Endometrial microvascular endothelial cells (primary cell): ENCODE measurements around the gene CDR2L. TPM values are rescaled to one million over a fixed set of nuclear protein-coding genes. Genes with fewer than 3 reads are reported as not detected.
"Not testable (repeated sequence)": the region's sequence is repeated elsewhere in the genome, so short reads cannot be mapped to it uniquely, and the experiment has no call there.

Source experiments
- in situ Hi-C: cut with HindIII; loops from 2 replicates; pipeline ENCODE4 v1.10.0; 2017; ENCODE audit warnings: low sequenced_read_pairs, low pct_unique_long_range_greater_than_20kb; ENCODE audit errors: inconsistent ontology term
- total RNA-seq: library from RNA; depleted of rRNA; stranded (reverse); fragments of >200 nt; gene quantifications from one replicate; pipeline ENCODE4 v1.2.3, GENCODE V29; 2015; ENCODE audit errors: inconsistent ontology term

The CDR2L gene
- total RNA-seq, 1 donor from 2014 or later, result 15.1 TPM

DNA sequence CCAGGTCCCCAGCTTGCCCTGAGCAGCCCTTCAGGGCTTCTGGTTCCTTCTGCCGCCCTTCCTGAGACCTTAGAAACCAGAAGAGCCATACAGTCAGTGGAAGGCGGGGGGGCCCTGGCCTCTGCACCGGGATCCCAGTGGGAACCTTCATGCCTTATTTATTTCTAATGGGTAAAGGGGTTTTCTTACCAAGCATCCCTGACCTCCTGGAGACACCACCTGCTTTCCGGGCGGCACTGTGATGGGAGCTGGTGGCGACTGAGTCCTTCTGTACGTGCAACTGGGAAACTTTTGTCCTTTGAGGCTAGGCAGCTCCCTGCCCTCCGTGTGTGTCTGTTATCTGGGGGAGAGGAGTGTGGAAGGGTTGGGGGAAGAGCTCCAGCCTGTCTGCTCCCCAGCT lies 17.9 kb downstream of the CDR2L start:
- in situ Hi-C loops, result no loop called here

DNA sequence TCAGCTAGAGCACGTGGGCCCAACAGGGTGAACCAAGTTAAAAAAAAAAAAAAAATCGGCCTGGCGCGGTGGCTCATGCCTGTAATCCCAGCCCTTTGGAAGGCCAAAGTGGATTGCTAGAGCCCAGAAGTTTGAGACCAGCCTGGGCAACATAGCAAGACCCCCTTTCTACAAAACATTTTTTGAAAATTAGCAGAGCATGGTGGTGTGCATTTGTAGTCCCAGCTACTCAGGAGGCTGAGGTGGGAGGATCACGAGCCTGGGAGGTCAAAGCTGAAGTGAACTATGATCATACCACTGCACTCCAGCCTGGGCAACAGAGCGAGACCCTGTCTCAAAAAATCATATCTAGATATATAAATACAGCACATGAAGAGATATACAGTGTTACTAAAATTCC lies 18.7 kb downstream of the CDR2L start:
- in situ Hi-C loops, result not testable (repeated sequence)

DNA sequence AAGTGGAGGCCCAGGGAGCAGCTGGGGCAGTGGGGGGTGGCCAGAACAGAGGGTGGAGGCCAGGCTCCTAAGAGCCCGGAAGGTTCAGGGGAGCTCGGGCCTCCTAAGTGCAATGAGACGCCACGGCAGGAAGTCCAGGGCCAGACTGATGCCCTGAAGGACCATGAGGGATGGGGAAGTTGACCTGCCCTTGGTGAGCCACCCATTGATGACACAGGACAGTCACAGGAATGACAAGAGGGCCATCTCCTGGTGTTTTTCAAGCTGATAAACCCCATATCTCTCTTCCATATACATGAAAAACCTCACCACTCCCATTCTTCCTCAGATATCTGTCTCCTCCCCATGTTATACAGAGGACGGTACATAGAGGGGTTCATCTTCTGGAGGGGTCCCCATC lies 19.2 kb downstream of the CDR2L start:
- in situ Hi-C loops, result no loop called here

DNA sequence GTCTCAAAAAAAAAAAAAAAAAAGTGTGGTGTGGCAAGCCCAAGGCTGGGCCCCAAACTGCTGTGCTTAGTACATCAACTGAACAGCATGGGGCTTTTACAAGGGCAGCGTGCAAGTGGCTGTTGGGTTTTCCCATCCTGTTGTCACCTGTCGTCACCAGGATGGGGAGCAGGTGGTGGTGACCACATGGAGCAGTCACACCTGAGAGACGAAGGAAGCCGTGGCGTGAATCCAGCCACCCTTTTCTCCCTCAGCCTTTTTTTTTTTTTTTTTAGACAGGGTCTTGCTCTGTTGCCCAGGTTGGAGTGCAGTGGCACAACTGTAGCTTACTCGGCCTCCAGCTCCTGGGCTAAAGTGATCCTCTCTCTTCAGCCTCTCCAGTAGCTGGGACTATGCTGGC lies 20.9 kb downstream of the CDR2L start:
- in situ Hi-C loops, result no loop called here

DNA sequence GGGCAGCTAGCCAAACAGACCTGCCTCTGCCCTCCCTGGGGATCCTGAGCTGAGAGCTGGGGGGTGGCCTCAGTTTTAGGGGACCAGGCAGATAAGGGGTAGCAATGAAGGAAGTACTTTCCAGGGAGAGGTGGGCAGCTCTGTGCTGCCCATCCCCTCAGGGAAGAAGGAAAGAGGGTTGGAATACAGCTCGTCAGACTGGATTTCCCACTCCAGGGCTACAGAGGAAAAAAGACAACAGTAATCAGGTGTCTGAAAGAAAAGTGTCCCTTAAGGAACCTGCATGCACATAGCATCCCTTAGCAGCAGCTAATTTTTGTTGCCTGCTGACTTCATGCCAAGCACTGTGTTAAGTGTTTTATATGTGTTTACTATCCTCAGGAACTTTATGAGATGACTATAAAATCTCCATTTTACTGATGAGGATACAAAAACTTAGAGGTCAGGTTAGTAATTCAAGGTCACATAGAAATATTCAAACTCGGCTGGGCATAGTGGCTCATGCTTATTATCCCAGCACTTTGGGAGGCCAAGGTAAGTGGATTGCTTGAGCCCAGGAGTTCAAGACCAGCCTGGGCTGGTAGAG lies 21.8 kb downstream of the CDR2L start:
- in situ Hi-C loops, result no loop called here

DNA sequence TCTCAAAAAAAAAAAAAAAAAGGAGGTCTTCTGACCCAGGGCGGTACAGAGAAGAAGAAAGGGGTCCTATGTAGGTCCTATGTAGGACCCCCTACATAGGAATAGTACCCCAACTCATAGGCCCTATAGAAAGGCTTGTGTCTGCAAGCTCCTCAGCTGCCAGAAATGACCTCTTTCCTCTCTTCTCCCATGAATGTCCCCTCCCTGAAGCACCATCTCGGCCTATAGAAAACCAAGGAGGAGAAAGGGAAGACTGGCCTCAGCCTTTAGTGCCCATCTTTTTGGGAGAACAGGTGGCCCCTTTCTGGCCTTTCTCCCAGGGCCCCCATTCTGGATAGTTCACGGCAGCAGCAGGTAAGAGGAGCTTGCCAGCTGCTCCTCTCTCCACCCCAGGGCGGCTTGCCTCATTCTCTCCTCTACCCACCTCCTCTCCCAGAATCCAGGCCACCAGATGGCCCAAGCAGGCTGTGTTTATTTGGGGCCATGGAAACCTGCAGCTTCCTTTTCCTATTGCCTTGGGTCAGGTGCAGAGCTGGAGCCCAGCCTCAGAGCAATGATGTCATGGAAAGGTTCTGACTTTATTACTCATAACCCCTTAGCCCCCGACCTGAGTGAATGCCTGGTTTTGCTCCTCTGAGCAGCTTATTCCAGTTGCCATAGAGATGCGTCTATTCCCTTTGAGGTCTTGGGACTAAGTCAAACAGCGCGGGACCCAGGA lies 23.4 kb downstream of the CDR2L start:
- in situ Hi-C loops, result no loop called here

DNA sequence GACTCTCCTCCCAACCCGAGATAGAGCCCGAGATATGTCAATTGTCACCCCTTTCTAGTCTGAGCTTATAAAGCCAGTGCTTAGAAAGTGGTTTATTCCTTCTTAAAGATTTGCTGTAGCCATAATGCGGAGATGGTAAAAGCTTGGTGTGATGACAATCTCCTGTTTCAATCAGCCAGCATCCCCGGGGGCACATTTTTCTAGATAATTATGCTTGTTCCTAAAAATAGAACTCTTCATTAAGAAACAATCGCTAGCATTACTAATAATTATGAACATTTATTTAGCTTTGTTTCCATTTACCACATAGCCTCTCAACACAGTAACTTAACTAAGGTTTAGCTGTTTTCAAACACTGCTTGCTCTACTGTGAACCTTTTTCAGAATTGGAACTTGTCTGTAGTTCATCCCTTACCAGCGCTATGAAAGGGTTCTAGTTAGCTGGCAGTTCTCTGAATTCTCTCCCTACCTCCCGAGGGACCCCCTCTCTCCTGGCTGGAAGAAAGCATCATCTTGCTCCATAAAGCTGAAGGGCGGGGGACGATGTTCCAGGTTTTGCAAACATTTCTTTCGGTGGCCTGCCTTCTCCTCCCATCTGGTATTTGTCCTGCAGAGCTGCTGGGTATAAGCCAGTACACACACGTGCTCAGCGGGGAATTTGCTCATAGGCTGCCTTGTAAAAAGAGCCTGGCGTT lies 24.1 kb downstream of the CDR2L start:
- in situ Hi-C loops, result no loop called here

DNA sequence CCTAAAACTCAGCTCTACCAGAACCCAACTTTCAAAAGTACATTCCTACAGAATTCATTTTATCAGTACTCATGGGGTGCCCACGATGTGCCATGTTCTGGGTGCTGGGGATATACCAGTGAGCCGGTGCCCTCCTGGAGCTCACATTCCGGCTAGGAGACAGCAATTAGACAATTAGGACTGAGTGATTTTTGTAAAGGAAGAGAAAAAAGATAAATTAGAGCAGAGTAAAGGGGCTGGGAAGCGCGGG lies 24.6 kb downstream of the CDR2L start:
- in situ Hi-C loops, result no loop called here

DNA sequence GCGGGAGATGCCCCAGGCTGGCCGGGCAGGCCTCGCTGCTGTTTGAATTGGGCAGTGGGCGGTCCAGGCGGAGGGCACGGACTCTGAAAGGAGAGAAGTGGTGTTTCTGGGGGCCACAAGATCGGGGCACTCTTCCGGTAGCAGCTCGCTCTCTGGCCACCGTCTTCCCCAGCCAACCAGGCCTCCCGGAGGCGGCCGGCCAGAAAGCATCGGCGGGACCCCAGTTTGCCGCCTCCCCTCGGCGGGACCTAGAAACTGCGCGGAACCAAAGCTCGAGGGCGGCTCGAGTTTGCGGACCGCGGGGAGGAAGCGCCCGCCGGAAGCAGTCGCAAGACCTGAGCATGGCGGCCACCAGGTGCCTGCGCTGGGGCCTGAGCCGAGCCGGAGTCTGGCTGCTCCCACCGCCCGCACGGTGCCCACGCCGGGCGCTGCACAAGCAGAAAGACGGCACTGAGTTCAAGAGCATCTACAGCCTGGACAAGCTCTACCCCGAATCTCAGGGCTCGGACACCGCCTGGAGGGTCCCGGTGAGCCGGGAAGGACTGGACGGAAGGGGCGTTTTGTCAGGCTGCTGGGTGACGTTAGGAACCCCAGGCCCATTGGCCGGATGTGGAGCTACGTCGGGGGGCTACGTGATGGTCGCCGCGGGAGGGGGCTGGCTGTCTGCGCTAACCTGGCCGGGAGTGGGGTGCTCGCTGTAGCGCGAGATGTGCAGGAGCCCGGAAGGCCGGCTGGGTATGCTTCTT lies 25.1 kb downstream of the CDR2L start, which contains the start of gene MRPL58:
TSS of gene MRPL58 (plus strand) at position 325 of the 746 bp plus-strand sequence. CDS start at position 342, 17 bp downstream.
- in situ Hi-C loops, result no loop called here

DNA sequence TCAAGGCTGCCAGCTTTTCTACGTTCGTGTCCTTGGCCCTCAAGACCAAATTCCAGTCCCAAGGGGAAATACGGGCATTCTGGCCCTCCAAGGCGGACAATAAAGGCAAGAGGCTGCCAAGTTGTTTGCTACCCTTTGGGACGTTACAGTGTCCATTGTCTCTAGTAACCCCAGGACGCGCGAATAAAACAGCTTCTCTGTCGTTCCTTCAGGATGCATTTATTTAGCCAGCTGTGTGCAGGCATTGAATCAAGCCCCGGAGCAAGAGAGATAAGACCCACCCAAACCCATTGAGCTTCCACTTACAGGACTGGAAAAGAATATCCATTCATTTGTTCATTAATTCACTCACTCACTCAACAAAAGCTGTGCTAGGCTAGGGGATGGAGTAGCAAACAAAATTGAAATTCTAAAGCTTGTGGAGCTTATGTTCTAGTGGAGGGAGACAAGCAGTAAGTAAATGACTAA lies 25.7 kb downstream of the CDR2L start:
- in situ Hi-C loops, result no loop called here

DNA sequence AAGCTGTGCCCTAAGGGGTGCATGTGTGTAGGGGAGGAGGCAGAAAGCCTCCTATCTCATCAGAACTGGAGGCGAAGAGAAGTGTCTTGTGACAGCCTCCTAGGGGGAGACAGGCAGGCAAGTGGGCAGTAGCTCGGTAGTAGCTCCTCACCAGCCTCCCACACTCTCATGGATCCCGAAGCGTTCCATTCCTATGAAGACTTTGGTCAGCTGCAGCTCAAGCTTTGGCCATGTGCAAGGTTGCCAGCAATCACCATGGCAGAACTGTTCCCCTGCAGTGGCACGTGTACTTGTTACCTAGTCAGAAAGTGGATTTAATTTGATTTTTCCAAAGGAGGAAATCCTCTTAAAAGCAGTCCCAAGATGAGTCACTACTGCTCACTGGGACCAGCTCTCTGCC lies 31.7 kb downstream of the CDR2L start:
- in situ Hi-C loops, result no loop called here

DNA sequence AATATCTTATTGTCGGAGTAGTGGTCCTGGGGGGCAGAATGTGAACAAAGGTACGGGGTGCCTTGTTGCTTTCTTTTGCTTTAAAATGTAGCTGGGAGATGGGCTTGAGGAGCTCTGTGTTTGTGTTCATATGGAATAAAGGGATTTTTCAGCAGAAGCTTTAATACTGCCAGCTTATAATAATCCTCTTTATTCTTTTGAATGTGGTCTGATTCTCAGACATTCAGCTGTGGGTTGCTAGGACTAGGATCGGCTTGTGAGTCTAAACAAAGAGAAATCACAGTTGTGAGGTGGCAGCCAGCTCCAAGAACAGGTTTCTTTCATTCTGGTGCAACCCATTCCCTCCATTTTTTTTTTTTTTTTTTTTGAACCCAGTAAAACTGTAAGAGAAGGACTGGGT lies 32.3 kb downstream of the CDR2L start:
- in situ Hi-C loops, result no loop called here

DNA sequence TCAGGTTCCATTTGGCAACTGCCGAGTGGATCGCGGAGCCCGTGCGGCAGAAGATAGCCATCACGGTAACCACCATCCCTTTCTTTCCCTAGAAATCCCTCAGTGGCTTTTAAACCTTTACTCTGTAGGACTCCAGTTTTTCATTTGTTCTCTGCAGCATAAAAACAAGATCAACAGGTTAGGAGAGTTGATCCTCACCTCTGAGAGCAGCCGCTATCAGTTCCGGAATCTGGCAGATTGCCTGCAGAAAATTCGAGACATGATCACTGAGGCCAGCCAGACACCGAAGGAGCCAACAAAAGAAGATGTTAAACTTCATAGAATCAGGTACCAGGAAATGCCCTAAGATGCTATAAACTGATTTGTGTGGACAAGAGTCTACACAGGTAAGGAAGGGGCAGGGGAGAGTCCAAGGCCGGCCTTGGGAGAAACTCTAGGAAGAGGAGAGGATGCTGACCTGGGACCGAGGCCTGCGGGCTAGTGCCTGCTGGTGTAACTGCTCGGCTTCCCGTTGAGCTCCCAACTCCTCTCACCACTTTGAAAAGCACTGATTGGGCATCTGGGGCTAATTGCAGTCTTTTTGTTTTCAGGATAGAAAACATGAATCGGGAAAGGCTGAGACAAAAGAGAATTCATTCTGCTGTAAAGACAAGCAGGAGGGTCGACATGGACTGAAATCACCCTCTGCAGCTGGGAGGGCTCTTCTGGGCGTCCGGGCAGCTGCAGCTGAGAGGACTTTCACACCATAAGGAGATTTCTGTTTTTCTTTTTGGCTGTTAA lies 33.1 kb downstream of the CDR2L start:
- in situ Hi-C loops, result no loop called here

DNA sequence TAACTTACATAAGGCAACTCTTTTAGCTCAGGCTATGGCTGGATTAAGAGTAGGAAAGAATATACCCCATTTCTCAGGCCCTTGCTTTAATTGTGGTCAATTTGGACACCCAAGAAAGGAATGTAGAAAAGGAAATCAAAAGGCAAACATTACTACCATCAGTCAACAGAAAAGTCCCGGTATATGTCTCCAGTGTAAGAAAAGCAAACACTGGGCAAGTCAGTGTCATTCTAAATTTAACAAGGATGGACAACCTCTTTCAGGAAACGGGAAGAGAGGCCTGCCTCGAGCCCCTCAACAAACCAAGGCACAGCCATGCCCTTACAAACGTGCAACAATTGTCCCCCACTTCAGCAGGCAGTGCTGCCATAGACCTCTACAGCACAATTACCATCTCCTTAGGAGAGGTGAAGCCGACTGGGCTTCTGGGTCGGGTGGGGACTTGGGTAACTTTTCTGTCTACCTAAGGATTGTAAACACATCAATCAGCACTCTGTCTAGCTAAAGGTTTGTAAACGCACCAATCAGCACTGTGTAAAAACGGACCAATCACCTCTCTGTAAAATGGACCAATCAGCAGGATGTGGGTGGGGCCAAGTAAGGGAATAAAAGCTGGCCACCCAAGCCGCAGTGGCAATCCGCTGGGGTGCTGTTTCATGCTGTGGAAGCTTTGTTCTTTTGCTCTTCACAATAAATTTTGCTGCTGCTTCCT lies 37.4 kb downstream of the CDR2L start:
- in situ Hi-C loops, result no loop called here

DNA sequence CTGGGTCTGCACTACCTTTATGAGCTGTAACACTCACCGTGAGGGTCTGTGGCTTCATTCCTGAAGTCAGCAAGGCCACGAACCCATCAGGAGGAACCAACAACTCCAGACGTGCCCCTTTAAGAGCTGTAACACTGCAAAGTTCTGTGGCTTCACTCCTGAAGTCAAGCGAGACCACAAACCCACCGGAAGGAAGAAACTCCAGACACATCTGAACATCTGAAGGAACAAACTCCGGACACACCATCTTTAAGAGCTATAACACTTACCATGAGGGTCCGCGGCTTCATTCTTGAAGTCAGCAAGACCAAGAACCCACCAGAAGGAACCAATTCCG lies 37.9 kb downstream of the CDR2L start:
- in situ Hi-C loops, result not testable (repeated sequence)

DNA sequence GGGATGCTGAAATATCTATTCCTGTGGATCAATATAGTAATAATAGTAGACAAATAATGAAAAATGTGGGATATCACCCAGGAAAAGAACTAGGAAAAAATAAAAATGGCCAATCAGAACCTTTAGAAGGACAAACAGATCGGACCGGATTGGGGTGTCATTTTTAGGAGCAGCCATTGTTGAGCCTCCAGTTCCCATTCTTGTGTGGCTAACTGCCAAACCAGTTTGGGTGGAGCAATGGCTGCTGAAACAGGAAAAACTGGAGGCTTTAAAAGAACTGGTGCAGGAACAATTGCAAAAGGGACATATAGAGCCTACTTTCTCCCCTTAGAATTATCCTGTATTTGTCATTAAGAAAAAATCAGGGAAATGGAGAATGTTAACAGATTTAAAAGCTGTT lies 39.2 kb downstream of the CDR2L start:
- in situ Hi-C loops, result not testable (repeated sequence)

DNA sequence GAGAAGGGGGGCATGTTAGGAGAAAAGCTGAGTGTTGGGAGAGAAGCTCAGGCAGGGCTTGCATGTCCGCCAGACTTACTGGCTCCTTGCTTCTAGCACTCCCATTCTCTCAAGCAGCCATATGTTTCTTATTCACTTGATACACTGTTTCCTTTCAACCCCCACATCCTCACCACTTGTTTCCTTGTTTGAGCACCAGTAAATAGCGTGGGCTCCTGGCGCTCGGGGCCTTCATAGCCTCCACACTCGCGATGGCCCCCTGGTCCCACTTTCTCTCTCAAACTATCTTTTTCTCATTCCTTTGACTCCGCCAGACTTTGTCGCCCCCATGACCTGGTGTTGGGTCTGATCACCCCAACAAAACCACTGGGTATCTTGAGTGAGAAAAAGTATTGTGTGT lies 42.7 kb downstream of the CDR2L start:
- in situ Hi-C loops, result no loop called here

DNA sequence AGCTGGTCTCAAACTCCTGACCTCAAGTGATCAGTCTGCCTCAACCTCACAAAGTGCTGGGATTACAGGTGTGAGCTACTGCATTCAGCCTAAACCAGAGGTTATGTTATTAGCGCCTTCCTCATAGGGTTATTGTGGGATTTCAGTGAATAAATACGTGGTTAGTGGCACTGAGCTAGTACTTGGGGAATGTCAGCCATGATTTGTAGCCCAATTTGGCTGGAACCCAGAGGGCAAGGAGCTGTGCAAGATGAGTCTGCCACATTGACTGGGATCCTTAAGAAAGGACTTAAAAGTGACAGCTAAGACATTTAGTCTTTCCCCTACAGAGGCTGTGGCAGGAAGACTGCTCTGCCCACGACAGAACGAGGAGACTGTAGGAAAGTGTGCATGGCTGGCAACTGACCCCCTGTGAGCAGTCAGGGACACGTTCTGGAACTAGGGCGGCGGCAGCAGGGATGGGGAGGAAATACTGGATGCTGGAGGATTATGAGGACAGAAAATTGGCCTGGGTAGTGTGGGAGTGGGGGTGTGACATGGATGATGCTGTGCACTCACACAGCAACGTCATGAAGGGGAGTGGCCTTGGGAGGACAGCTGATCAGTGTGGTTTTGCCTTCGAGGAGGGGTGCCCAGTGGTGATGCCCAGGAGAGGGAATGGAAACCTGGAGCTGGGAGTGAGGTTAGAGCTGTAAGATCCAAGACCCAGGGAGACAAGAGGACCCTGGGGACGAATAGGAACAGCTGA lies 44.7 kb downstream of the CDR2L start:
- in situ Hi-C loops, result no loop called here
